Right ventricle myocardium inferior (tissue), 1 donor: ENCODE data around the gene OTOG. TPM values are rescaled to one million over a fixed set of nuclear protein-coding genes. Genes with fewer than 3 reads are reported as not detected.

Source experiments
- ATAC-seq: fragments of 200-7000 bp; cut with Tn5 transposase; one replicate; pipeline ENCODE4 v1.9.1; 2020; ENCODE audit warnings: mild to moderate bottlenecking, moderate library complexity
- DNase-seq: peaks from one replicate; pipeline ENCODE4 v3.0.0; 2021; ENCODE audit errors: missing footprints
- intact Hi-C: fragments of 100-400 bp; cut with DNase I; formaldehyde crosslinking; loops from one replicate; pipeline ENCODE4 v1.11.0; 2022
- total RNA-seq: library from RNA; stranded (reverse); fragmentation: NEBNext Ultra II Directional; extraction: Animal tissue kit (Norgen Biotek cat#: 25700); gene quantifications from one replicate; pipeline ENCODE4 v1.2.1, GENCODE V29; 2021
- donor health status: DM: no; HTN: yes; CAD: no; lungs with severe emphysema.

The OTOG gene
- total RNA-seq, 1 donor from 2014 or later = not detected

- DNase-seq (no peak), ATAC-seq (no peak)
- intact Hi-C loops = no loop called here
Measured at GRCh38 chr11:17655682-17656081, 108.6 kb downstream of the OTOG start.

GRCh38 chr11:17658211-17658610, 111.2 kb downstream of the OTOG start:
- no peak for DNase-seq
- ATAC-seq = no peak
- intact Hi-C loops = no loop called here

- ATAC-seq = no peak
- intact Hi-C loops = no loop called here
- DNase-seq = no peak
Measured at GRCh38 chr11:17668166-17668565, 121.1 kb downstream of the OTOG start.

GRCh38 chr11:17672469-17672868, 125.4 kb downstream of the OTOG start:
- DNase-seq (no peak), ATAC-seq (no peak)
- intact Hi-C loops = no loop called here

GRCh38 chr11:17673951-17674350, 126.9 kb downstream of the OTOG start:
- ATAC-seq = no peak
- intact Hi-C loops = no loop called here

GRCh38 chr11:17682848-17683247, 135.8 kb downstream of the OTOG start:
- intact Hi-C loops = no loop called here
- no peak for DNase-seq
- ATAC-seq = no peak

More at GRCh38 chr11:17673951-17674350, 126.9 kb downstream of the OTOG start:
- no peak for DNase-seq

- ATAC-seq (no peak), DNase-seq (no peak)
- intact Hi-C loops = no loop called here
Measured at GRCh38 chr11:17683377-17684161, 136.5 kb downstream of the OTOG start.

GRCh38 chr11:17684550-17684949, 137.5 kb downstream of the OTOG start:
- ATAC-seq (no peak), DNase-seq (no peak)
- intact Hi-C loops = no loop called here

GRCh38 chr11:17686231-17686980, 139.3 kb downstream of the OTOG start:
- intact Hi-C loops = no loop called here
- DNase-seq (no peak), ATAC-seq (no peak)

GRCh38 chr11:17687946-17688670, 141.0 kb downstream of the OTOG start:
- ATAC-seq = no peak
- DNase-seq = no peak
- intact Hi-C loops = no loop called here

GRCh38 chr11:17691550-17691949, 144.5 kb downstream of the OTOG start:
- intact Hi-C loops = no loop called here
- ATAC-seq (no peak), DNase-seq (no peak)

GRCh38 chr11:17691976-17692375, 144.9 kb downstream of the OTOG start:
- no peak for ATAC-seq
- intact Hi-C loops = no loop called here

GRCh38 chr11:17692931-17693330, 145.9 kb downstream of the OTOG start:
- DNase-seq (no peak), ATAC-seq (no peak)
- intact Hi-C loops = no loop called here

More at GRCh38 chr11:17691976-17692375, 144.9 kb downstream of the OTOG start:
- DNase-seq = no peak

GRCh38 chr11:17693531-17693930, 146.5 kb downstream of the OTOG start:
- DNase-seq (no peak), ATAC-seq (no peak)
- intact Hi-C loops = no loop called here

GRCh38 chr11:17694494-17695110, 147.5 kb downstream of the OTOG start:
- intact Hi-C loops = no loop called here
- ATAC-seq (no peak), DNase-seq (no peak)

GRCh38 chr11:17695454-17696441, 148.7 kb downstream of the OTOG start:
- no peak for DNase-seq
- ATAC-seq = no peak
- intact Hi-C loops = no loop called here

- intact Hi-C loops = no loop called here
- no peak for ATAC-seq
Measured at GRCh38 chr11:17696741-17697140, 149.7 kb downstream of the OTOG start.

More at GRCh38 chr11:17696741-17697140, 149.7 kb downstream of the OTOG start:
- DNase-seq = no peak
